ENCODE results near the gene ARSG.

DNA sequence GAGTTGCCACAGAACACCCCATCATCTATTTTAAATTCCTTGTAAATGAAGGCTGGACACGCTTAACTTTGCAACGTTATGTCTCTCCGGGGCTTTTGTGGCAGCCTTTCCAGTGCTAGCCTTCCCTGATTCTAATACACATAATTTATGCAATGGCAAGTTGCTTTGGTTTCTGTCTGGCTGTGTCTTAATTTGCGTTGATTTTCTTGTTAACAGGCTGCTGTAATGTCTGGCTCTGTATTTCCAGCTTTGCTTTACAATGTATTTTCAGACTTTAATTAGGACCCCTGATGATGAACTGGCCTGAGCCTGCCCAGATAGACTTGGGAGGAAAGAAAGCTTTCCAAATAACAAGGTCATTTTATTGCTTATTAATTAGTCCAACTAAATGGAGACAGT is 30.3 kb downstream of the ARSG start:
- TF ChIP-seq, protein P1, sequence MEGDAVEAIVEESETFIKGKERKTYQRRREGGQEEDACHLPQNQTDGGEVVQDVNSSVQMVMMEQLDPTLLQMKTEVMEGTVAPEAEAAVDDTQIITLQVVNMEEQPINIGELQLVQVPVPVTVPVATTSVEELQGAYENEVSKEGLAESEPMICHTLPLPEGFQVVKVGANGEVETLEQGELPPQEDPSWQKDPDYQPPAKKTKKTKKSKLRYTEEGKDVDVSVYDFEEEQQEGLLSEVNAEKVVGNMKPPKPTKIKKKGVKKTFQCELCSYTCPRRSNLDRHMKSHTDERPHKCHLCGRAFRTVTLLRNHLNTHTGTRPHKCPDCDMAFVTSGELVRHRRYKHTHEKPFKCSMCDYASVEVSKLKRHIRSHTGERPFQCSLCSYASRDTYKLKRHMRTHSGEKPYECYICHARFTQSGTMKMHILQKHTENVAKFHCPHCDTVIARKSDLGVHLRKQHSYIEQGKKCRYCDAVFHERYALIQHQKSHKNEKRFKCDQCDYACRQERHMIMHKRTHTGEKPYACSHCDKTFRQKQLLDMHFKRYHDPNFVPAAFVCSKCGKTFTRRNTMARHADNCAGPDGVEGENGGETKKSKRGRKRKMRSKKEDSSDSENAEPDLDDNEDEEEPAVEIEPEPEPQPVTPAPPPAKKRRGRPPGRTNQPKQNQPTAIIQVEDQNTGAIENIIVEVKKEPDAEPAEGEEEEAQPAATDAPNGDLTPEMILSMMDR (conservative IDR thresholded peaks at IDR 0.05): no peak
- TF ChIP-seq ZFX (IDR thresholded peaks at IDR 0.05): no peak

Measured in C4-2B (cell line).